NCI-H526 (cell line): Measurements from ENCODE around the gene ASTN1.

Source experiments
- DNase-seq, 2 experiments: peaks; one replicate each; lab custom pipeline; 2025; lab: John Stamatoyannopoulos, UW

The ASTN1 gene

DNA sequence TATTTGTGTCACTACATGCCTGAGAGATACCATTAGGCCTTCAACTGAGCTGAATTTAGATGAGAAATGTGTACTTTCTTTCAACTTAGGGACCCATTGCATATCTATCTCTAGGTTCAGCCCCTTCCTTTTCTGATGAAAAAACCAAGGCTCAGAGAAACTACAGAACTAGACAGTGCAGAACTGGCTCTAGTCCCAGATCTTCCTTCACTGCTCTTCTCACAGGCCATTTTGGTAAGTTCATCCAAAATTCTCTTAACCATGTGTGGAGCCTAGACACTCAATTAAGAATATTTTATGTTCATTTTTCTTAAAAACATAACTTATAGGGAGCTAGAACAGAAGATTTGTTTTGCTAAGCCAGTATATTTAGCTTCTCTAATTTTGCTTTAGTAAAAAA, 128.9 kb downstream of the ASTN1 start:
- DNase-seq, result no peak

DNA sequence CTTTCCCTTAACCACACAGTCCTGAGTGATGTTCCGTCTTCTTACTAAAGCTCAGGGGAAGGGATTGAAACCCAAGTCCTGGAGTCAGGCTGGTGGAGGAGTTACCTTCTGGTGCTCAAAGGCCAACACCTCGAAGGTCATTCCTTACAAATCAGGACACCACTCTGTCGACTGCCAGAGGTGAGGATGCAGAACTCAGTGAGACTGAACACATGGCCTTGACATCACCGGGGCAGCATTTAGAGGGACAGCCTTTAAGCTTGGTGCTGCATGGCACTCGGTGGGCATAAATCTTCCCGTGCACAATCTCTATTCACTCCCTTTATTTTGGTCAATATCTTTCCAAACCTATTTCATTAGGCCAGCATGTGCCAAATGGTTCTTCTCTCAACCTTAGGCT, 130.9 kb downstream of the ASTN1 start:
- DNase-seq, result no peak

DNA sequence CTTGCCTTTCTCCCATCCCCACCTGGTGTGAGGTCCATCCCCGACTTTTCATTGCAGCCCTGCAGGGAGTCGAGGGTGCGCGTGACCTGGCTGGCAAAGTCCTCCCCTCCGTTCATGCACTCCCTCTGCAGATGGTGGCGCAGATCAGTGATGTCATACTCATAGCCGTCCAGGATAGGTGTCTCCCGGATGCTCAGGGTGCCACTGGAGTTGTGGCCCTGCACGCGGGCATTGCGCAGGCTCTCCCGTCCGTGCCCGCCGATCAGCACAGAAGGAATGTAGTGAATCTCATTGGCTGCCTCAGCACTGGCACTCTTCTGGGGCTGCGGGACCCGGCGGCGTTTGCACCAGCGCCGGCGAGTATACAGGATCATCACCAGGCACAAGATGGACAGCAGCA, 132.1 kb downstream of the ASTN1 start:
- no peak for DNase-seq

DNA sequence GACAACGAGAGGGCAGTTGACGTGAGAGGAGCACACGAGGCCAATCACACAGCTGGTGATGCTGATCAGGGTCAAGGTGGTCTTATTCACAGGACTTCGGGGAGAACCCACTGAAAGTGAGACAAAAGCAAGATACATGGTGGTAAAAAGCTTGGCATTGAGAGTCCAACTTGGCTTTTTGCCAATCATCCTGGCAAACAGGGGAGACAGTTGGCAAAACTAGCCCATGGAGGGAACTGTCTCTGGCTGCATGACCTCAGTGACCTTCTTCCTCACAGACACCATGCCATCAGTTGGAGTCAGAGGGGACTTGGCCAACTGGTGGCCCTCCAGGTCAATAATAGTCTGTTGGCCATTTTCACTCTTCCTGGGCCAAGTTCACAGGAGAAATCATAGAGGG, 139.9 kb downstream of the ASTN1 start:
- no peak for DNase-seq

DNA sequence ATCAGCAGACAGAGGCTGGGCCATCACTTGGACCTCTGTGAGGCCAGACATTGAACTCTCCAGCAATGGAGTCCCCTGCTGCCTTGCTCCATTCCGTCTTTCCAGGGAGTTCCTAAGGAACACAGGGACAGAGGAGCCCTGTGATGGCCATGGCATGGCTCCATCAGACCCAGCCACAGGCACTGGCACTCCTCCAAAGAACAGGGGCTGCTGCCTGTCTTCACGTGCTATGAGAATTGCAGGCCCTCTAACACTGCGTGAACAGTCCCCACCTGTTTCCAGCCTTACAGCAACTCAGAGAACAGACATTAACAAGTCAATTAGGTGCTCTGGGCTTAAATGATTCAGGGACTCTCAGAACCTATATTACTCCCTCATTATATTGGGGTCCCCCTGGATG, 140.8 kb downstream of the ASTN1 start:
- DNase-seq, result no peak

DNA sequence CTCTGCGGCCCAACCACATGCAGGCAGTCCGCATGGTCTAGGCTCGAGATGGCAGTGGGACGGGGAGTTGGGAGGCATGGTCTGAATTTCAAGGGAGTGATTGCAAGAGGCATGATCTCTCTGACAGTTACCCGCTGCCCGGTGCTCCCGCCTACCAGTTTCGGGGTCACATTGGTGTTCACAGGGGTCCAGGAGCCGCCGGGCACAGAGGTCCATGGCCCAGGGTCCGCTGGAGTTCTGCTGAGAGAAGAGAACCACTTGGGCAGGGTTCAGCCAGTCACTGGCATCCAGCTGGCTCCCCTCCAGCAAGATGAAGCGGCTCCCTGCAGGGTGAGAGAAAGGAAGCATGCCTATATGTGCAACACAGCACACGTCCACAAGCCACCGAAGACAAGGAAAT, 141.3 kb downstream of the ASTN1 start:
- no peak for DNase-seq

DNA sequence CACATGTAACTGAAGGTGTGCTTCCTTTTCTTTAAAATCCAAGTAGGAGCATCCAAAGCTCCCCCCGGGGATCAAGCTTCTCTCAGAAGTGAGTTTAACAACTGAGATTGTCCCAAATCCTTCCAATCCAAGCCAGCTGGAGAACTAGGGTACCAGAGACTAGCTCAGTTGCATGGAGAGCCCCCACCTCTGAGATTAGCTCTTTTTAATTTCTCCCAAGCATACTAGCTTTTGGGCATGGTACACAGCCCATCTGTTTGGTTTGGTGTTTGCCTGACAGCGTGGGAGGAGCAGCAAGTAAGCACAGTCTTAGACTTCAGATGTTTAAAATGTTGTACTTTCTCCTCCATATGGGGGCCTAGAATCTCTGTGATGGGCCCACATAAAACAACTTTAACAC, 142.8 kb downstream of the ASTN1 start:
- no peak for DNase-seq

DNA sequence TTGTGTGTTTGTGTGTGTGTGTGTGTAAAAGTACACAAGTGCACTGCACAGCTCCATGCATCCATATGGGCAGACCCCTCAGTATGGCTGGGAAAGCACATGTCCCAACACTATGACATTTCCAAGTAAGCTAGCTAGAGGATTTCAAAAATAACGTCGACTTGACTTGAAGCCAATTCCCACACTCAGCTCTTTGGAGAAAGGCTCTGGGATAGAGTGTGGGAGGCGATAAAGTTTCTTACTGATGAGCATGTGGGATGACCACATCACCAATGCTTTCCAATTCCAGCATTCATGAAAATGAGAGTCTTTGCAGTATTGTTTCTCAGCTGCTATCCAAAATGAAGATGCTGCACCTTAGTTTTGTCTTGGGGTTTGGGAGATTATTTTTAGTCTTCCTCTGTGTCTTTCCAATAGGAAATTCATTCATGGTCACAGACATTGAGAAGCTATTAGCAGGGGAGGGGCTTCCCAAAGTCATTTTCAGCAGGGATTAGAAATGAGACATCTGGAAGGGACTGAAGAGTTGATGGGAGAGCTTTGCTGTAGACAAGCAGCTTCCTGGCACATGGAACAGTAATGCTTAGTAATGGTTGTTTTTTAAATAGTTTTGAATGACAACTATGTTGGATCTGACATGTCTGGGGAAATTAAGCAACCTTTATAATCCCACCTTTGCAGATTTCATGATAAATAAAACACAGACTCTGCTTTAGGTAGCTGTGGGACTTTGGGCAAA, 143.5 kb downstream of the ASTN1 start:
- no peak for DNase-seq

DNA sequence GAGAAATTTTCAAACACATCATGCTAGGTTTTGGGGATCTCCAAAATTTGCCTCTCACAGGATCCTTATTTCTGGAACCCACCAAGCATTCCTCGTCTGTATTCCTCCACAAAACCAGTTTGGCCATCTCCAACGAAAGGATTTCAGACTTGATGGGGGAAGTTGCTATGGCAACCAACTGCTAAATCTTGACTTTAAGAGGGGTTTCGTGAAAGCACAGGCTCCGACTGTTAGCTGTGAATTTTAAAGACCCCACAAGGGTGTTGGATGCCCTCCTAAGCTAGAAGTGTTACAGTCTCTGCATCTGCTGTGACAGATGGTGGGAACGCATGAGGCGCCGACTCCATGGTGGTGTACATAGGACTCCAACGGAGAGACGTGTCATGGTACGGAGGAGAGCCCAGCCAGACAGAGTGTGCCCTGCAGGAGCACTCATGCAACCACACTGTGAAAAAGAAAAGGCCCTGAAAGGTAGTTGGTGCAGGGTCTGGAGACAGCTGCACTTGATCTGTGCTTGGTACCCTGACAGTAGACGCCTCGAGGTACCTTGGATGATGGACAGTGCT, 147.1 kb downstream of the ASTN1 start:
- no peak for DNase-seq

DNA sequence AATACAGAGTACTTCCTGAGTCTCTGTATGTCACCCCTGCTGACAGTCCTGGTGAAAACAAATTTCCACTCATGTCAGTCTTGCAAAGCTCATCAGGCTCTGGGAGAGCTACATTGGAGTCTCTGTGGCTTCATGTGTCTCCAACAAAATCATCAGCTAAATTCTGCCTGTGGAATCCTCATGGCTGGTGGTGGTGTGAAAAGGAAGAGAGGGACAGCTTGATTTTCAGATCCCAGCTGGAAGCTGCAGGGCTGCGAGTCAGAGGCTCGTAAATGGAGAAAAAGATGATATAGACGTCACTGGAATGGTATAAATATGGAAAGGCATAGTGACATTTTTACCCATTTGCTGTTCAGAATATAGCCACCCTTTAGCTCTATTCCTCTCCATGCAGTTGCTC, 150.2 kb downstream of the ASTN1 start:
- no peak for DNase-seq

DNA sequence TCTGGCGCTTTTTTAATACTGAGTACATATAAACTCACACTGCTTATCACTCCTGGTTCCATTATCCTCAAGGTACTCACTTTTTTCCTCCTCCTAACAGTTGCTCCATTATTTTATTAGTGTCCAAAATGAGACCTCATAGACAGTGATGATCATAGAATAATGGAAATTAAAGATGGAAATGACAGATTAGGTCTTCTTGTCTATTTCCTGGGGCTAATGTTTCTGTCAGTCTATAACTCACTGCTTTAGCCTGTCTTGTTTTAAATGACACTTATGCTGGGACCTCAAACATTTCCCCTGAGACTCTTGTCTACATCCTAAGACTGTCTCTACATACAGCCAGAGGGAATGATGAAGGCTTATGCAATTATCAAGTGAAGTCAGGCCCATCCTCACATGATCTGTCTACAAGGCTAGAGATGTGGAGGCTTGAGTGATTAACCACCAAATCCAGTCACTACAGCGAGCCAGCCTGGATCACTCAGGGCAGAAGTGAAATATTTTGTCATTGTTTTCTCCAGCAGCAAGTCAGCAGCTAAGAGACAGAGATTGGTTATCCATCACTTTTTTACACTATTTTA, 152.1 kb downstream of the ASTN1 start:
- DNase-seq, result no peak

DNA sequence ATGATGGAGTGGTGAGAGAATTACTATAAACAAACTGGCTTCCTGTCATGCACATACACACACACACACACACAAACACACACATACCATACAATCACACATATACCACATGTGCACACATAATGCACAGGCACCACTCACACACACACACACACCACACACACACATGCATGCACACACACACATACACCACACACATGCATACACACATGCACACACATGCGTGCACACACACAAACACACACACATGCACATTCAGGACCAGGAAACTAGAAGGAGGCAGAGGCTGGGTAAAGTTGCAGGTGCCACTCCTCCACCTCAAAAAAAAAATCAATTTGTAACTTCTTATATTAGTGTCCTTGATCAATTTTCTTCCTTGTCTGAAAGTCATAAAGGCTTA, 153.0 kb downstream of the ASTN1 start:
- no peak for DNase-seq

DNA sequence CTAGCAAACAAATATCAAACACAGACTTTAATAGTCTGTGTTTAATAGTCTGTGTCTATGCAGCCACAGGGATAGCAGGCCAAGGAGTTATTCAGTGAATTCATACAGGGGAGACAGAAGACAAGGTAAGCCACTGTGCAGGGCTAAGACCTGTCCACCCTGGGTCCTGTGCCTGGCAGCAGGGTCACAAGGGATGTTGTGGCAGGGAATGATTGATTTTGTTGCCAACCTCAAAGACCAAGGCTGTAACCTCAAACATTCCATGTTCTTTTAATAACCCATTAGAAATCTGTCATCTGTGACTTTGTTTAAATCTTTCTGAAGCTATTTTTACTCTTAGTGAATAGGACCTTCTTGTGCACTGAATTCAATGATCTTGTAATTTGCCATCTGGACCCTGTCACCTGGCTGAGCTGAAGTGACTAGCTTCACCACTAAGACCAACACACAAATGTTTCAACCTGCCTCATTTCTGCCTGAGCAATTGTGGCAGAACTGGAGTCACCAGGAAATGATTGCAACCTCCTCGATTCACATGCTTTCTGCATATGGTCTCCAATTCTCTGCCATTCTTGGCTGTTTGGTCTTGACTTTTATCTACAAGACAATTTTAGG, 154.2 kb downstream of the ASTN1 start:
- DNase-seq, result no peak

DNA sequence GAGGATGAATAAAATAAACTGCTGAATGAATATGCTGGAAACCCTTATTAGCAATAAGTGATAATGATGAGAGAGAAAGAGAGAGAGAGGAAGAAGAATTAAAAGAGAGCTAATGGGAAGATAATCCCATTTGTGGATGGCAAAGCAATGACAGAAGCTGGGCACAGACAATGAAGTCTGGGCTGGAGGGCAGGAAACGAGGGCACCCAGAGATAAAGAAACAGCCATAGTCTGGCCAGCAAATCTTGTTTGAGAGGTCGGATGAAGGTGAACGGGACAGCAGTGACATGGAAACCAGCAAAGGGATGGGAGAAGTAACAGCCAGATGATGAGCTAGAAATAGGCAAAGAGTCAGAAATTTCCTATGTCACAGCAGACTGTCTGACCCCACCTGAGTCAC, 155.9 kb downstream of the ASTN1 start:
- DNase-seq, result no peak

DNA sequence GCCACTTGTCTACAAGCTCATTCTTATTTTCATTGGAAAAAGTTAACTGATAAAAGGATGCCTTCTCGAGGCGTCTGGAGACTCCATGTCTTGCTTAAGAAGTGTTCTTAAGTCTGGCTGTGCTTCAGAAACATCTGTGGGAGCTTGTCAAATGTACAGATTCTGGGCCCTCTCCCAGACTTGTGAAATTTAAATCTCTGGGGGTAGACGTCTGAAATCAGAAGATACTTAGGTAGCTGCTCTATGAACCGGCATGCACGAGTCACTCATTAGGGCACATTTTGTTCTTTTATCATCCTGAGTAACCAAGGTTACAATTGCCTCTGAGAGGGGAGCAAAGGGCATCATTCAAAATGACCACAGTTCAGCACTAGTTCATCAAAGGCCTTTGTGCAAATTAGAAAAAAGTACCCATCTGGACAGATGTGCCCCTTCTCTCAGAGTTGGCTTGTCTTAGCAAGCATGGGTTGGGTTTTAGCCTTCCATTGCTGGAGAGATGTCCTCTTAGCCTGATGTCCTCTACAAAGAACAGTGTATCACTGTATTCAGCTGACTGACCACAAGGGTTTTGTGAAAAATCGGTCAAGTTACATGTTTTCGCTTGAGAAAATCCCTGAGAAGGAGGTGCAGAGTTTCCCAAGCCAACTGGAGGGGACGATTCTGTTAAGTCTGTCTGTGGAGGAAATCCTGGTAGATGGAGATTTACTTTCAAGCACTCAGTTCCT, 156.9 kb downstream of the ASTN1 start:
- no peak for DNase-seq

DNA sequence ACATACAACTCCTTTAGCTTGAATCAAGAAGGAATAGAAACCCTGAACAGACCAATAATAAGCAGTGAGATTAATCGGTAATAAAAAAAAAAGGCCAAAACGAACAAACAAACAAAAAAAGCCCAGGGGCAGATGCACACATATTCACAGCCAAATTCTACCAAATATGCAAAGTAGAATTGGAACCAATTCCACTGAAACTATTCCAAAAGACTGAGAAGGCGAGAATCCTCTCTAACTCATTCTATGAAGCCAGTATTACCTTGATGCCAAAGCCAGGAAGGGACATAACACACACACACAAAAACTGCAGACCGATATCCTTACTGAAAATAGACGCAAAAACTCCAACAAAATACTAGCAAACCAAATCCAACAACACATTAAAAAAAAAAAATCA, 161.6 kb downstream of the ASTN1 start:
- DNase-seq, result no peak

DNA sequence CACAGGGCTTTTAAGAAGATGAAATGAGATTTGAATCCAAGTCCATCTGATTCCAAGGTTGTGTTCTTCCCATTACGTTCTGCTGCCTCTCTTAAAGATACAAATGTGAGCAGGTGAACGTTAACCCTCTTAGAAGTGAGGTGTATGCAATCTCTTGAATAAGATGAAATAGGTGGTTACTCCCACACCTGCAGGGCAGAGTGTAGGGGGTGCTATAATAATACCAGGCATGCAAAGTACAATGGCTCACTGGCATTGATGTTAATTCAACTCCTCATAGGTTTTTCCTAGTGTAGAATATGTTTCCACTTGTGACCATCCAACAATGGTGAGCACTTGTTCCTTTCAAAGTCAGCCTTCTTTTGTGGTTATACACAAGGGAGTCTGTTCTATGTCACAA, 163.0 kb downstream of the ASTN1 start:
- no peak for DNase-seq

DNA sequence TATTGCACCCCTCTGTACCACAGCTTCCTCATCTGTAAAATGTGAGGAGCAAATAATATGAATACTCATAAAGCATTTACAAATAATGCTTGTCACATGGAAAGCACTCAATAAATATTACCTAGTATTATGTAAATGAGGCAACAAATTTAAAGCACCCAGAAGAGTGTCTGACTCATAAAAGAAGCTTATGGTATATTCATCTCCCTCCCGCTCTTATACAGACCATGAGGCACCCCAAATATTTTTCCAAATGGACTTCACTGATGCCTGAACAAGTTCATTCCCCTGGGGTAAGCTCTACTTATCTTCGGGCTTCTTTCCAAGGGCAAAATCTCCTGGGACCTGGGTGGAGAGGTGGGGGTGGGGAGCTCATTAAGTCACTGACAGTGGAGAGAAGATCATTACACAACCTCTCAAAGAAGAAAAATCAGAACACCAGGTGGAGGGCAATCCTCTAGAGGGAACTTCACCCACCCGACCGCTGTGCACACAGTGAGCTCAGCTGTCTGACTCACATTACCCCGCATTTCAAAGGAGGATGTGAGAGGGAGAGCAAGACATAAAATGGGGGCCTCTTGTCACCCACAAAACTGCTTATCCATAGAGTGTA, 166.2 kb downstream of the ASTN1 start:
- peak; percentile 29 to 42 for DNase-seq

DNA sequence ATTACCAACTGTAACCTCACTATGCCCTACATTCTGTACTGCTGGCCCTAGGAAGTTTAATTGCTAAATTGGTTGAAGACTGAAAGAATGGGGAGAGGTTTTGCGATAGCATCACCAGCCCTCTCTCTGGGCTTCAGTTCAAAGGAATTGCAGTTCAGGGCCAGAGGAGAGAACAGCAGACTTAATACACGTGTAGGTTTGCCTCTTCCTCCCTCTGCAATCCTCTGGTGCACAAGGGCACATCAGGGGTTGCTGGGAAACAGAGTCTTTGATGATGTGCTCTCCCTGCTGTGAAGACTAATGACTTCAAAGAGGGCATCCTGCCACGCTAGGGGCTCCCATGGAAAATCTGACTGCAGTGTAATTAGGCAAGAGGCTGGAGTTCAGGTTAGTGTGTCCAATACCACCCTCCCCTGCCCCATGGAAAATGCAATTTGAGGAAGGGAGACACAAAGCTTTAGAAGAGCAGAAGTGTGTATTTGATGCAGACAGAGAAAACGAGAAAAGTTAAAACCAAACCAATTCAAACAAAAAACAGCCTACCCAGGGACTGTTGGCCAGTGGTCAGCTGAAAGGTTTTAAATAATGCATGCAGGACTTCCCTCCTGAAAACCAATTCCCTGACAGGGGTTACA, 167.9 kb downstream of the ASTN1 start:
- DNase-seq, result no peak

DNA sequence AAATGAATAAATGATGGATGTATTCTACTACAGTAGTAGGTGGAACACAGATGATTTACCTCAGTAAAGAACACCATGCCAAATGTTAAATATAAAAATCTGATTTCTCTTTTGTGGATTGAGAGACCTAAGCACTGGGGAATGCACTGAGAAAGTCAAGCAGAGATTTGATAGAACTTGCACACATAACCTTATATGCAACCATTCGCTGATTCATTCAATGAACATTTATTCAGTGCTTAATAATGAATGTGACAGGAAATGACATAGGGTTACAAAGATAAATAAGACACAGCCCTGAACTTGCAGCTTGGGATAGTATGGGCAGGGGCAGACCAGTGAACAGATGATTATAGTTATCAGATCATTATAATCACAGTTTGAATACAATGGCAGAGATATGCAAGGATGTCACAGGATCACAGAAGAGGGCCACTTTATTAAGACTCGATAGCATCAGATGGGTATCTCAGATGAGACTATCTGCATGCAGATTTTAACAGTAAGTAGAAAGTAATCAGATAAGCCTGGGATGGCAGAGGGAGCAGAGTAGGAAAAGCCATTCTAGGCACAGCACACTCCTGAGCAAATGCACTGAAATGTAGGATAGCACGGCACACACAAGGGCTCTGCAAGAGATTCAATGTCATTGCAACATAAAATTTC, 169.4 kb downstream of the ASTN1 start:
- no peak for DNase-seq

DNA sequence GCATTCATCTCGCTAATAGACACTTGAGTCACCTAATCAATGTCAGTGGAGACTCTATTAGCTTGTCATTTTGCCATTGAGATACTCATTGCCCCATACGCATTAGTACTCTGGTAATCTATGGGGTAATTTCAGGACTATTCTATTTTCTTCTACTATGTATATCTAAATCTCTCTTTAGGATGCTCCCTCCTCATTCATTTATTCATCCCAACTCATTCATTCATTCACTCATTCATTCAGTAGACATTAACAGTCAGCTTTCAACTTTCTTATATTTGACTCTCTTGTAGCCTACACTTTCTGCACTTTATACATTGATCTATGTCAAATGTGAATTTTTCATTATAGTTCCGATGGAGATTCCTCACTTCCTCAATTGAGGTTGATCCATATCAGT, 170.9 kb downstream of the ASTN1 start:
- no peak for DNase-seq
